ENCODE results near the gene OIT3. TPM values are rescaled to one million over a fixed set of nuclear protein-coding genes. Genes with fewer than 3 reads are reported as not detected.

OIT3 gene
- total RNA-seq, 1 donor from 2014 or later = 0.09 TPM

DNA sequence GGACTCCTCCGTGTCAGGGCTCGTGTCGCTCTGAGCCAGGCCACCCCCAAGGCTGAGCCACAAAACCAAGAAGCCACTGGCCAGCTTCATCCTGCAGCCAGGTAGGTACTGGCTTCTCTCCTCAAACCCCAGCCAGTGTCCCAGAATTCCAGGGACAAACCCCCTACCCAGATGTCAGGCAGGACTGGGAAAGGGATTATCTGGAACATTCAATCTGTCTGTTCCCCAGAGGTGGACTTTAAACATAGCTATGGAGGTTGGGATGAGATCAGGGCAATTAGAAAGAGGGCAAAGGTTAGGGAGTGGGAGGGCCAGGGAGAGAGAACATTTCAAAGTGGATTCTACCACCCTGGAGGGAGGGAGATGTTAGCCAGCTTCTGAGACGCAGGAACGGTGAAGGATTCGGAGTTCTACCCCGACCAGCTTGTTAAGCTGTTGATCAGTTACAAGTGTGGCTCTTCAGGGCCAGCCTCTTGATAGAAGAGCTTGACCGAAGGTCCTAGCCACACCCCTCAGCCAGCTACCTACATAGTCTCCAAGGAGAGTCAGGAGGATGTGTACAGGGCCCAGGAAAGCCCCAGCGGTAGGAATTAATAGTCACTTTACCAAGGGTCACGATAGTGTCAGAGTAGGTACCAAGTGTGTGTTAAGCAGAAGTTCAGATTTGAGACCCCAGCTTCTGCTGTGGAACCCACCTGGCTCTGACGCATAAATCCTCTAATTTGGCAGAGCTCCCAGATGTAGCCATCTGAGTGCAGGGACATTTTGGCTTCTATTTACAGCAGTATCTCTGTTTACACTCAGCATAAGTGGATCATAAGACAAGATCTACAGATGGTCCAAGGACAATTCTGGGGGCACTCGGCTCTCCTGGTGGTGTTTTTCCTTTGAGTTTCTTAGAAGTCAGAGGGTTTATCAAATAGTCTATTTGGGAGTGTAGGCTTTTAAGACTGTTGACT is 61.3 kb downstream of the OIT3 start, which contains the start of gene PLA2G12B:
Gene PLA2G12B, minus strand, starts transcription at position 211 of the 959 bp plus-strand sequence. Its CDS starts 121 bp downstream, at position 90.
- H3K36me3 Mint-ChIP-seq (ENCODE audit: low read depth) = no peaks in the 10 kb centered on the region
- peaks cover 12% of the 10 kb centered on the region for H3K4me1 Mint-ChIP-seq
- no peaks in the 10 kb centered on the region for H3K9me3 Mint-ChIP-seq
- no peak within 1 kb of the TSS for H3K27ac Mint-ChIP-seq (ENCODE audit: unreplicated experiment)
- peaks cover 2% of the 10 kb centered on the region for H3K27me3 Mint-ChIP-seq (ENCODE audit: low read depth)
- TF ChIP-seq, protein P1, sequence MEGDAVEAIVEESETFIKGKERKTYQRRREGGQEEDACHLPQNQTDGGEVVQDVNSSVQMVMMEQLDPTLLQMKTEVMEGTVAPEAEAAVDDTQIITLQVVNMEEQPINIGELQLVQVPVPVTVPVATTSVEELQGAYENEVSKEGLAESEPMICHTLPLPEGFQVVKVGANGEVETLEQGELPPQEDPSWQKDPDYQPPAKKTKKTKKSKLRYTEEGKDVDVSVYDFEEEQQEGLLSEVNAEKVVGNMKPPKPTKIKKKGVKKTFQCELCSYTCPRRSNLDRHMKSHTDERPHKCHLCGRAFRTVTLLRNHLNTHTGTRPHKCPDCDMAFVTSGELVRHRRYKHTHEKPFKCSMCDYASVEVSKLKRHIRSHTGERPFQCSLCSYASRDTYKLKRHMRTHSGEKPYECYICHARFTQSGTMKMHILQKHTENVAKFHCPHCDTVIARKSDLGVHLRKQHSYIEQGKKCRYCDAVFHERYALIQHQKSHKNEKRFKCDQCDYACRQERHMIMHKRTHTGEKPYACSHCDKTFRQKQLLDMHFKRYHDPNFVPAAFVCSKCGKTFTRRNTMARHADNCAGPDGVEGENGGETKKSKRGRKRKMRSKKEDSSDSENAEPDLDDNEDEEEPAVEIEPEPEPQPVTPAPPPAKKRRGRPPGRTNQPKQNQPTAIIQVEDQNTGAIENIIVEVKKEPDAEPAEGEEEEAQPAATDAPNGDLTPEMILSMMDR (conservative IDR thresholded peaks at IDR 0.05) = no peak
- no peak within 1 kb of the TSS for H3K4me3 Mint-ChIP-seq
- no peak for DNase-seq (ENCODE audit: low read depth, low spot score)

DNA sequence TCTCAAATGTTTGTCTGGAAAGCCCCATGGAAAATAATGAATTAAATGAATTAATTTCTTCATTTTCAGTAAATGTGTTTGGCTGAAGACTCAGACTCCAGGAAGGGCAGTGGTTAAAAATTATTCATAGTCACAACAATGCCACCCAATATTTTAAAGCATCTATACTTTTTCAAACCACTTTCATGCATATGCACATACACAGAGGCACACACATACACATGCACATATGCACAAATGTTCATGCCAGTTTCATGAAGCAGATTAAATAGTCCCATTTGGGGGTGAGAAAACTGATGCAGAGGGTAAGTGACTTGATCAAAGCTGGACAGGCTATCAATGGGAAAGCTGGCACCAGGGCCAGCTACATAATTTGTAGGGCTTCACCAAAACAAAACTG is 62.5 kb downstream of the OIT3 start:
- H3K9me3 Mint-ChIP-seq = no peaks in the 10 kb centered on the region
- H3K27ac Mint-ChIP-seq (ENCODE audit: unreplicated experiment) = no peak overlapping the region
- TF ChIP-seq, protein P1 (conservative IDR thresholded peaks at IDR 0.05) = no peak
- peaks cover 2% of the 10 kb centered on the region for H3K27me3 Mint-ChIP-seq (ENCODE audit: low read depth)
- H3K4me3 Mint-ChIP-seq = no peak overlapping the region
- H3K36me3 Mint-ChIP-seq (ENCODE audit: low read depth) = no peaks in the 10 kb centered on the region
- no peak for DNase-seq (ENCODE audit: low read depth, low spot score)
- peaks cover 12% of the 10 kb centered on the region for H3K4me1 Mint-ChIP-seq

DNA sequence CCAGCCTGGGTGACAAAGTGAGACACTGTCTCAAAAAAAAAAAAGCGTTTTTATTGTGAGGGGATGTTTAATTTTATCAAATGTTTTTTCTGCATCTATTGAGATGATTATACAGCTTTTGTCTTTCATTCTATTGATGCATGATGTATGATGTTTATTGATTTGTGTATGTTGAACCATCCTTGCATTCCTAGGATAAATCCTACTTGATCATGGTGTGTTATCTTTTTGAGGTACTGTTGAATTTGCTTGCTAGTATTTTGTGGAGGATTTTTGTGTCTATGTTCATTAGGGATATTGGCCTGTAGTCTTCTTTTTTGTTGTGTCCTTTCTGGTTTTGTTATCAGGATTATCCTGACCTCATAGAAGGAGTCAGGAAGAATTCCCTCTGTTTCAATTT is 83.3 kb downstream of the OIT3 start:
- TF ChIP-seq, protein P1 (conservative IDR thresholded peaks at IDR 0.05) = no peak
- Mint-ChIP-seq H3K27ac (ENCODE audit: unreplicated experiment) (no peak overlapping the region), H3K4me3 (no peak overlapping the region), H3K4me1 (no peaks in the 10 kb centered on the region), H3K36me3 (ENCODE audit: low read depth) (peaks cover 21% of the 10 kb centered on the region), H3K27me3 (ENCODE audit: low read depth) (no peaks in the 10 kb centered on the region), H3K9me3 (peaks cover 32% of the 10 kb centered on the region)
- no peak for DNase-seq (ENCODE audit: low read depth, low spot score)

DNA sequence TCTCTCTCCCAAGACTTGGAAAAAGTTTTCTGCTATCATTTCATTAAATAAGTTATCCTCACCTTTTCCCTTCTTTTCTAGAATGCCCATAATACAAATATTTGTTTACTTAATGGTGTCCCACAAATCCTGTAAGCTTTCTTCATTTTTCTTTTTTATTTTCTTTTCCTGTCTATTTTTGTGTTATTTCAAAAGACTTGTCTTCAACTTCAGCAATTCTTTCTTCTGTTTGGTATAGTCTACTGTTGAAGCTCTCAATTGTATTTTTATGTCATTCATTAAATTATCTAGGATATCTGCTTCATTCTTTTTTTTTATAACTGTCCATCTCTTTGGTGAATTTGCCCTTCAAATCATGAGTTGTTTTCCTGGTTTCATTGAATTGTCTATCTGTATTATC is 86.2 kb downstream of the OIT3 start:
- H3K4me1 Mint-ChIP-seq = no peaks in the 10 kb centered on the region
- H3K4me3 Mint-ChIP-seq = no peak overlapping the region
- TF ChIP-seq, protein P1 (conservative IDR thresholded peaks at IDR 0.05) = no peak
- H3K27ac Mint-ChIP-seq (ENCODE audit: unreplicated experiment) = no peak overlapping the region
- peaks cover 25% of the 10 kb centered on the region for H3K36me3 Mint-ChIP-seq (ENCODE audit: low read depth)
- no peaks in the 10 kb centered on the region for H3K27me3 Mint-ChIP-seq (ENCODE audit: low read depth)
- peaks cover 27% of the 10 kb centered on the region for H3K9me3 Mint-ChIP-seq
- no peak for DNase-seq (ENCODE audit: low read depth, low spot score)

DNA sequence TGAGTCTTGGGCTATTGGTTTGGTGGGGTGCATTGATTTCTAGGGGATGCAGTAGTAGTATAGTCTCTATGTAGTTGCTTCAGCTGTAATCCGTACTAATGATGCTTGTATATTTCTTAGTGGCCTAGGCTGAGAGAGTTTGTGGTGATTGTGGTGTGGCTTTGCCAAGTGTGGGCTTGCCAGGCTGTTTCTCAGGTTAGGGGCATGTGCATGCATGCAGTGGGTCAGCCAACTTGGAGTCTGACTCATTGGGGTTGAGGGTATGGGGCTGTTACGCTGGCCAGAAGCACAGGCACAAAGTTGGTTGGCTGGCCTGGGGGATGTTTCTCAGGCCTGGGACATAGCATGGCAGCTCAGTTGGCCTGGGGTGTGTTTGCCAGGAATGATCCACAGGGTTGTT is 86.8 kb downstream of the OIT3 start:
- TF ChIP-seq, protein P1 (conservative IDR thresholded peaks at IDR 0.05) = no peak
- H3K9me3 Mint-ChIP-seq = peaks cover 25% of the 10 kb centered on the region
- no peak overlapping the region for H3K27ac Mint-ChIP-seq (ENCODE audit: unreplicated experiment)
- no peaks in the 10 kb centered on the region for H3K4me1 Mint-ChIP-seq
- H3K4me3 Mint-ChIP-seq = no peak overlapping the region
- DNase-seq (ENCODE audit: low read depth, low spot score) = no peak
- H3K36me3 Mint-ChIP-seq (ENCODE audit: low read depth) = peaks cover 25% of the 10 kb centered on the region
- H3K27me3 Mint-ChIP-seq (ENCODE audit: low read depth) = no peaks in the 10 kb centered on the region

Data from neural crest cell (in vitro differentiated cells).